ACHN (cell line): ENCODE data around the gene EPHA2.
A peak's percentile ranks its signal among the peaks of the same experiment; 100 is the strongest.

Experiments used
- DNase-seq: peaks from one replicate; pipeline ENCODE4 v3.0.0-alpha.2; 2015
- in situ Hi-C: cut with HindIII; loops from 2 replicates; pipeline ENCODE4 v1.10.0; 2017; ENCODE audit warnings: low sequenced_read_pairs, low pct_ligation_motif_present, low pct_unique_long_range_greater_than_20kb

EPHA2 gene

DNA sequence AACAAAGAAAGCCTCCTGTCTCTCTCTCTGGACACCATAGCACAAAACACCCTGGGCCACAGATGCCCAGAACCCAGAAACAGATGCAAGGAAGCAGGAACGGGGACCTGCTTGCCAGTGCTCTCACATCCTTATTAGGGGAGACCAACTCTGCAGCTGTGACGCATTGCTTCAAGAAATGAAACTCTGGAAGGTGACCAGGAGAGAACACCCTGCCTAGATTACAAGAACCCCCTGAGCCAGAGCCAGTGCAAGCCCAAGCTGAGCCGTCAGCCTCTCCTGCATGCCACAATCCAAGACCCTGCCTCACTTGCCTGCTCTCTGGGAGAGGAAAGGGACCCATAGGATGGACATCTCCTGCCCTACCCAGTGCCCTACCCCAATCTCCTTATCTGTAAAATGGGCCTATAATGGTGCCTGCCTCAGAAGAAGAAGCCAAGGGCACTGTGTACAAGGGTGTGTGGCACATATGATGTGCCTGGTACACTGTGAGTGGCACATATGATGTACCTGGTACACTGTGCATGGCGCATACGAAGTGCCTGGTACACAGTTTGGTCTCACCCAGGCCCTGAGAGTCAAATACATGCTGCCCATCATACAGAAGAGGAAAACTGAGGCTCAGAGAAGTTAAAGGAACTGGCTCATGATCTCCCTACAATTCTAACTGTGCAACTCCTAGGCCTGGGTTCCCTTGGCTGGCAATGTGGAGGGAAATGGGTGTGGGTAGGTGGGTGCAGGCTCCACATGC lies 65.6 kb downstream of the EPHA2 start:
- in situ Hi-C loops: no loop called here
- DNase-seq: no peak

DNA sequence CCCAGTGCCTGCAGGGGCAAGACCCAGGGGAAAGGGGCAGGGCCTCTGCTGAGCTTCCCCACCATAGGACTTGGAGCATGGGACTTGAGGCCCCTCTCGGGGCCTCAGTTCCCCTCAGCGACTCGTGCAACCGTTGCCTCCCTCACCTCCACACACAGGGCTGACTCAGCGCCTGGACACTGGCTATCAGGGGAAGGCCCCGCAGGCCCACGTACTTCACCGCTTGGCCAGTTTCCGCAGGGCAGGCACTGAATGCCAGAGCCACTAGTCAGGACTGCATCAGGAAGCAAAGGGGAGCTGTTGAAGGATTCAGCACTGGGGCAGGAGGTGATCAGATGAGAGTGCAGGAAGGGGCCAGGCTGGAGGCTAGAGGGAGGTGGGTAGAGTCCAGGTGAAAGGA lies 66.9 kb downstream of the EPHA2 start:
- in situ Hi-C loops: no loop called here
- DNase-seq: peak; percentile 90

DNA sequence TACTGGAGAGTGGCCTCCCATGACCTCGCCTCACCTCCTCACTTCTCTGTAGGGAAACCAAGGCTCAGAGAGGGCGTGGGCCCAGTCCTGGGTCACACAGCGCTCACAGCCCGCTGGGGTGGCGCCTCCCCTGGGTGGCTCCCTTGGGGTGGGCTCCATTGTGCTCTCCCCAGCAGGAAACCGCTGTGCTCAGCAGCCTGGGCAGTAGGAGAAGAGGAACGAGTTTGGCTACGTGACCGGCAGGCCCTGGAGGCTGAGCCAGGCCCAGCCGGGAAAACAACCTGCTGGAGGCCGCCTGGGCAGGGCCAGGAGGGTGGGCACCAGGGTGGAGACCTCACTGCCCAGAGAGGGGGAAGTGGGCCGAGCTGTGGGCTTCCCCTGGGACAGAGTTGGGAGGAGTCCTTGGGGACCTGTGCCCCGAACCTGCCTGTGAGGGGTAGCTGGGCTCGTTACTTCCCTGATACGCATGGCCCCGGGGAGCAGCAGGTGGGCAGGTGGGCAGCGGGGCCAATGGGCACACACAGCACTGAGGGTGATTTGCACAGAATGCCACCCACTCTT lies 67.4 kb downstream of the EPHA2 start:
- in situ Hi-C loops: no loop called here
- DNase-seq: no peak

DNA sequence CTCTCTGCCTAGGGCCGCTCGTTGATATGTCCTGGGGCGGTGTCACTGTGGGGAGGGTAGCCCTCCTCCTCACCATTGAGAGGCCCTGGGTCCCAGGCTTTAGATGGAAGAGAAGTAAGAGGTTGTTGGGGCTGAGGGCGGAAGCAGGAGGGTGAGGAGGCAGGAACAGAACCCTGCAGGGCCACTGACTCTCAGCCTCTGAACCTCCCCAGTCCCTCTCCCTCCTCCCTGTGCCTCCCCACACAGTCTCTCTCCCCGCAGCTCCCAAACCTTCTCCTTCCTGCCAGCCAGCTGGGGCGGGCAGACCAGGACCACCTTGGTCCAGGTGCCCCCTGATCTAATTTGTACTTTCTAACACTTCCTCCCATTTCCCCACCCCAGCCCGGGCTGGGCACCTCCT lies 68.1 kb downstream of the EPHA2 start:
- DNase-seq: no peak
- in situ Hi-C loops: no loop called here

DNA sequence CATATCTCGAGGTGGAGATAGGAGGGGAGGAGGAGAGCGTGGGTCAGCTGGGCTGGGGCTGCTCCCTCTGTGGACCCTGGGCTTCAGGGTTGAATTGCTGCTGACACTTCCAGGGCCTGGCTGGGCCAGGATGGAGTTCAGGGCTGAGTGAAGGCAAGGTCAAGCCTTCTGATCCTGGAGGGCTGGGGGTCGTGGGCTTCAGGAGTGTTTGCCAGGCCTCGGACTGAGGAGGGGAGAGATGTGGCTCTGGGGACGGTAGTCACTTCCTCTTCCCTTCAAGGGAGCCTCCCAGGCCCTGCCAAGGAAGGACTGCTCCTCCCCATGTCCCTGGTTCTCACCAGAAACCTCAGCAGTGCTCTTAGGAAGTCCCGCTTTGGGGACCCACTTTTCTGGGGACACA lies 70.3 kb downstream of the EPHA2 start:
- in situ Hi-C loops: no loop called here
- no peak for DNase-seq

DNA sequence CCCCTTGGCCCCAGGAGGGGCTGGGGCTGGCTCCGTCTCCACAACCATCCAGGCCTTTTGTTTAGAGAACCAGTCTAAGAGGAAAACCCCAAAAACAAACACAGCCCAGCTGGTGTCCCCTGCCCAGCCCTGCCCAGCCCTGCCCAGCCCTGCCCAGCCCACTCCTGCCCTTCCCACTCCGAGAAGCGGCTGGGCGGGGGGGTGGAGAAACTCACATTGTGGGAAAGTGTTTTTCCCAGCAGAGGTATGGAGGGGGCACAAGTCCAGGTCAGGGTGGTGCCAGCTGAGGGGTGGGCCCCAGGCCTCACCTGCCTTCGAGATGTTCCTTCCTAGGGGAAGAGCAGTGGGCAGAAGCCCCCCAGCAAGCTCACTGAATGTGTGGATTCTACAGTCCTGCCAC lies 72.4 kb downstream of the EPHA2 start:
- in situ Hi-C loops: no loop called here
- no peak for DNase-seq

DNA sequence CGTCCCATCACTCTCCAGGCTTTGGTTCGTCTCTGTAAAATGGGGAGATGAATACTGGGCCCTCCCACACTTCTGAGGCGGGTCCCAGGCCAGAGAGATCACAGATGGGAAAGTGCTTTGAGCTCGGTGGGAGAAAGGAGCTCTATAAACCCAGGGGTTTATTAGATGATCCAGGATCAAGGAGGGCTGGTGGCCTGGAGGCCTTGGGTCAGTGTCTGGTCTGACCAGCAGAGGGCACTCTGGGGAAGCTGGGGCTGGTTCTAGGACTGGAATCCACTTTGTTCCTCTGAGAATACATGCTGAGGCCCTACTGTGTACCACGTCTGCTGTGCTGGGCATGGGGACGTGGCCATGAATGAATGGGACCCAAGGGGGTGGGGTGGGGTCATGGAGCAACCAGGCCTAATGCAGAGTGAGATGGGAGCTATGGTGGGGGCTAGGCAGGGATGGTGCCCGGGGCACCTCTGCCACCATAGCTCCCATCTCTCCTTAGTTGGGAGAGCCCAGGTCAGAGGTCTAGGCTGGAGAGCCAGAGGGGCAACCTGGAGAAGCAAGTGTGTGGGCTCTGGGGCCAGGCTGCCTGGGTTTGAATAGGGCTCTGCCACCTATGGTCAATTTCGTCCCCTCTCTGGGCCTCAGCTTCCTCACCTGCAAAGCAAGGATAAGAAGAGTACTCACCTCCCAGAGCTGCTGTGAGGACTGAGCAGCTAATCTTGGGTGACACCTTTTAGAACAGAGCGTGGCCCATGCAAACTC lies 73.4 kb downstream of the EPHA2 start:
- DNase-seq: peak; percentile 64
- in situ Hi-C loops: no loop called here

DNA sequence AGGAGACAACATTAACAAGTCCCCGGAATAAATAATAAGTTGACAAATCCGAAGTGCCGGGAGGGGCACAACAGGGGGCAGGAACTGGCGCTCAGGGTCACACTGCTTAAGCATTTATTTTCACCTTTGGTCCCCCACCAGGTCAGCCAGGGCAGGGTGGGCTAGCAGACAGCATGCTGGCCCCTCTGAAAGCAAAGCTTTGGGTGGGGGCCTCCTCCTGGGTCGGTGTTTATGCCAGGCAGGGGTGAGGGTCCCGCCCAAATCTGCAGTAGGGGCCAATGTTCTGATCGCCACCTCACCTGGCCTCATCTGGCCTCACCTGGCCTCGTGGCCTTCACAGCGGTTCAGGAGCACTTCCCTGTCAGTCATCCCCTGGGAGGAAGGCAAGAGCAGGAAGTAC lies 74.2 kb downstream of the EPHA2 start:
- DNase-seq: no peak
- in situ Hi-C loops: no loop called here

DNA sequence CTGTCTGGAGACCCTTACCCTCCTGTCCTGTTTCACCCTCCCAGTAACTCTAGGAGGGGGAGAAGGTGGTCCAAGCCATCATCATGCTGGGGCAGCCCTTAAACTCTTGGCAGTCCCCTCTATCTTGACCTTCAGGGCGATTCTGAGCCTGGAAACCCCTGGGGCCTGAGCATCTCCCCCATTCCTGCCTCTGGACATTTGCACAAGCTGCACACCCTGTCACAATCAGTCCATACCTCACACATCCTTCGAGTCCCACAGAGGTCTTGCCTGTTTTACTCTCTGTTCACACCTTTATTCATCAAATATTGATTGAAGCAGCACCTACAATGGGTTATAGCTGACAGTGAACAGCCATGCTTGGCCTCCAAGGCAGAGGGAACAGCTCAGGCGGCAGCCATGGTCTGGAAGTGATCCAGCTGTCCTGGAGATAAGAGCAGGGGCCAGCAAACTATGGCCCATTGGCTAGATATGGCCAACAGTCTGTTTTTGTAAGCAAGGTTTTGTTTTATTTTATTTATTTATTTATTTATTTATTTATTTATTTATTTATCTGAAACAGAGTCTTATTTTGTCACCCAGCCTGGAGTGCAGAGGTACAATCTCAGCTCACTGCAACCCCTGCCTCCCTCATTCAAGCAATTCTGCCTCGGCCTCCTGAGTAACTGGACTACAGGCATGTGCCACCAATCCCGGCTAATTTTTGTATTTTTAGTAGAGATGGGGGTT lies 75.3 kb downstream of the EPHA2 start:
- in situ Hi-C loops: no loop called here
- no peak for DNase-seq

DNA sequence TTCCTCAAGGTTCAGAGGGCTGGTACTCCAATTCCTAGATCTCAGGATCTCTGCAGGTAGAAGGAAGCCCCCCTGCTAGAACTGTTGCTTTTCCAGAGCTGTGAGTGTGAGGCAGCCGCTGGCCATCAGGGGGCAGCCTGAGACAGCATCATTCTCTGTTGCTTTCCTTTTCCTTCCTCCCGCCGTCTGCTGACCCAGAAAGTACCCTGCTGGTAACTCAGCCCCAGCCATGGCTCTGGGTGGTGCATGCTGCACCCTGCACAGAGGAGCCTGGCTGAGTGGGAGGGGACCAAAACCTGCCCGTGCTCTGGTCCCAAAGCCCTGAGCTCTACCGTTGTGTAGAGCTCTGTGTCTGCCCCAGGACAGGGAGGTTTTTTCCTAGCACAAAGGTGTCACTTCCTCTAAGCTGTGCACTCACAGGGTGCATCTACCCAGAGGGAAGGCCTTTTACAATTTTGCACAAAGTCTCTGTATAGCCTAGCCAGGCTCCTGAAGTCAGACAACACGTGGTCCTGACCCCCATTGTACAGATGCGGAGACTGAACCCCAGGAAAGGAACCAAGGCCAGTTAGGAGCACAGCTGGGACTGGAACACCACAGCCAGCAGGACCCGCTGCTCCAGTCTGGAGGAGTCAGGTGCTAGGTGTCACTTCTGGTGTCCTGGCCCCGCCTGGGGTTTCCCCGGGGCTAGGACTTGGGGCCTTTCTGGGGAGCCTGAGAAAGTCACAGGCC lies 76.8 kb downstream of the EPHA2 start:
- peak; percentile 74 for DNase-seq
- in situ Hi-C loops: no loop called here

DNA sequence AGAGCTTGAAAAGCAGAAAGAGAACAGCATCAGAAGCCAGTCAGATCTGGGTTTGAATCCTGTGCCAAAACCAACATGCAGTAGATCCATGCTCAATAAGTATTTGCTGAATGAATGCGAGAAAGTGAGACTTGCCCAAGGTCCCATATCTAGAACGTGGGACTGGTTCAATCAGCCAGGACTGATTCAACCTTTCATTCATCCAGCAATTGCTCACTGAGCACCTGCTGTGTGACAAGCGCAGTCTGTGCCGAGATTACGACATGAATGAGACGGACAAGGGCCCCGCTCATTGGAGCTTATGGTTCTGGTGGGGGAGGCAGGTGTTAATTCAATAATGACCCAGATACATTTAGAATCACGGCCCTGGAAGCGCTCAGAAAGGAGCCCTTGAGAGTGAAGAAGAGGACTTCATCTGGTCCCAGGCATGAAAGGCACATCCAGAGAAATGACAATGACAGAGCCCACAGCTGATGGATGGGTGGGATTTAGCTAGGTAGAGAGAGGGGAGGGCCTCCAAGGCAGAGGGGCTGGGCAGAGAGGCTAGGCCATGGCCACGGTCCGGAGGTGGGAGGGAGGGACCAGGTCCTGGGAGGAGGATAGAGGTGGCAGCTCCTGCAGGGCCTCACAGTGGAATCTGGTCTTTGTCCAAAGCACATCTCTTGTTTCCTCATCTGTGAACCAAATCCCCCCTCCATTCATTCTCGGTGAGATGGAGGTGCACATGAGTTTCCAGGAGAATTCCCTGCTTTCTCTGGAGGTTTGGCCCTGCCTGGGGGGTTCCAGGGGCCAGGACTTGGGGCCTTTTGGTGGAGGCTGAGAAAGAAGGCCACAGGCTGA lies 78.2 kb downstream of the EPHA2 start:
- in situ Hi-C loops: no loop called here
- peak; percentile 4 for DNase-seq

DNA sequence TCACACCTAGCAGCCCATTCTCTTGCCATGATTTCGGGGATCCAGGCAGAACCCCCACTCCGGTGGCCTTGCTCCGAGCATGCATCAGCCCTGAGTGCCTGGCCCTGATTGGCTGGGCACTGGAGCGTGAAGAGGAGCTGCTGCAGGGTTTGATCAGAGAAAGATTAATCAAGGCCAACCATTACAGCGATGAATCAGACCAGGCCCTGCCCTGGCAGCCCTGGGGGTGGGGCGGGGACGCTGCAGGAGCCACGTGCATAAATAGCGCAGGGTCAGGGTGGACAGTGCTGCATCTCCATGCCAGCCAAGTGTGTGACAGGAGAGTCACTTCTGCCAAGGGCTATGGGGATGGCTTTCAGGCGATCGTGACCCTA lies 79.0 kb downstream of the EPHA2 start:
- in situ Hi-C loops: no loop called here
- DNase-seq: peak; percentile 91

DNA sequence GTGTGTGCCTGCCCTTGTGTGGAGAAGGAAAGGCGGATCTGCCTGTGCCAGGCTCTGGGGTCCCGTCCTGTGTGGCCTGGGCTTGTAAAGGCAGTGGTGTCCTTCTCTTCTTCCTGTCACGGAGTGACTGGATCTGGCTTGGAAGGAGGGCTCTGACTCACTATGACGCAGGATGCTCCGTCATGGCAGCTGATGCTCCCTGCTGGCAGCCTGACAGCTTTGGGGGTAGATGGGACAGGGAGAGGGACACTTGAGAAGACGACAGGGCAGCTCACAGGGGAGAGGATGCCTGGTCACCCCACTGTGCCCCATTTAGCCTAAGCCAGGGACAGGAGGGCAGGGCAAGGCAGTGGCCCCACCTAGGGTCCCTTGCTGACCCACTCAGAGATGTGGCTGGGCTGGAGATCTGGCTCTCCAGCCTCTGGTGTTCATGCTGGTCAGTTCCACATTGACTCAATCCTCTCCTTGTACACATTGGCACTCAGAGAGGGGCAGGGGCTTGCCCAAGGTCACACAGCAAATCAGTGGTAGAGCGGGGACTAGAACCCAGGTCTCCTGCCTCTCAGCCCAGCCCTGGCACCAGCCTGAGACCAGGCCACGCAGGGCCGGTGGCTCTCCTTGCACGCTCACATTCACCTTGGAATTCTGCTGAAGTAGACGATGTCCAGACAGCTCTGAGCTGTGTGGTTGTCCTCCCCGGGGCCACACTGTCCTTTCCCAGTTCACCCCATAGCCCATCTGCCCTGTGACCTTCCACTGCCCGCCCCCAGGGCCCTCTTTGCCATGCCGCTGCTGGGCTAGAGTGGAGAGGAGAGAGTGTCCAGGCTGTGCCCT lies 79.6 kb downstream of the EPHA2 start:
- peak; percentile 87 for DNase-seq
- in situ Hi-C loops: no loop called here

DNA sequence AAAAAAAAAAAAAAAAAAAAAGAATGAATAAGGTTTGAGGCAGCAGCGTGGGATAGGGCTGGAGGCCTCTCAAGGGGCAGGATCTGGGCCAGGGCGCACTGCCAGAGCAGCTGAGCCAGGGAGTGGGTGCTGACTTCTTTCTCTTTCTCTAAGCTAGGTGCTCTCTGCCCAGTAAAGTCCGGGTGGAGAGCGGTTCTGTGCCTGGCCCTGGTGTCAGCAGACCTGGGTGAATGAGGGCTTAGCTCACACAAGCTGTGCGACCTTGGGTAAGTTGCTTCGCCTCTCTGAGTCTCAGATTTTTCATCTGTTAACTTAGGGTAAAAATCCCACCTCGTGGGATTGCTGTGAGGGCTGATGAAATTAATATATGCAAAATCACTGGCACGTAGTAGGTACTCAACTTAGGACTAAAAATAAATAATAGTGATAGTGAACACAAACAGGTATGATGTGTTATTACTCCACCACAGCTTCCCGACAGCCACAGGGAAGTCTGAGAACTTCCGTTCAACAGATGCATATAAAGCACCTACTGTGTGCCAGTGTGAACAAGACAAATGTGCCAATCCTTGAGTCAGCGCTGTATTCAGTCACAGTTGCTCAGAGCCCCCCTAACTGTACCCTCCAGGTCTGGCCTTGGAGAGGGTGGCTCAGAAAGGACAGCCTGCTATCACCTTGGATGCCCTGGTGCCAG lies 80.4 kb downstream of the EPHA2 start:
- peak; percentile 79 for DNase-seq
- in situ Hi-C loops: no loop called here
